Stimulated activated CD4-positive, alpha-beta T cell treated with anti-CD3 and anti-CD28 coated beads, Interleukin-2, amount 100 ng/mL, for 4 hours (primary cell): ENCODE measurements around the gene TNFRSF12A.
A peak's percentile ranks its signal among the peaks of the same experiment; 100 is the strongest.
"Not testable (repeated sequence)": the region's sequence is repeated elsewhere in the genome, so short reads cannot be mapped to it uniquely, and the experiment has no call there.

ENCODE experiments used
- DNase-seq: peaks from one replicate; pipeline ENCODE4 v3.0.0-alpha.2; 2020; ENCODE audit warnings: low read depth

TNFRSF12A gene

DNA sequence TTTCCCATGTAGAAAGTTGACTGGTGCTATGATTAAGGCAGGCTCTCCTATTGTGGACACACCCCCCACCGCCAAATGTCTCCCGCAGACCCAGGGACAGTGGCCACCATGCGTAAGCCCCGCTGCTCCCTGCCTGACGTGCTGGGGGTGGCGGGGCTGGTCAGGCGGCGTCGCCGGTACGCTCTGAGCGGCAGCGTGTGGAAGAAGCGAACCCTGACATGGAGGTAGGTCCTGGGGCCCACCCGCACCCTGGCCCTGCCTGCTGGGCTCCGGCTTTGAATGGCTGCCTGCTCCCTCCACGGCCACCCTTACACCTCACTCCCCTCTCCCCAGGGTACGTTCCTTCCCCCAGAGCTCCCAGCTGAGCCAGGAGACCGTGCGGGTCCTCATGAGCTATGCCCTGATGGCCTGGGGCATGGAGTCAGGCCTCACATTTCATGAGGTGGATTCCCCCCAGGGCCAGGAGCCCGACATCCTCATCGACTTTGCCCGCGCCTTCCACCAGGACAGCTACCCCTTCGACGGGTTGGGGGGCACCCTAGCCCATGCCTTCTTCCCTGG lies 29.8 kb downstream of the TNFRSF12A start:
- DNase-seq, result no peak

DNA sequence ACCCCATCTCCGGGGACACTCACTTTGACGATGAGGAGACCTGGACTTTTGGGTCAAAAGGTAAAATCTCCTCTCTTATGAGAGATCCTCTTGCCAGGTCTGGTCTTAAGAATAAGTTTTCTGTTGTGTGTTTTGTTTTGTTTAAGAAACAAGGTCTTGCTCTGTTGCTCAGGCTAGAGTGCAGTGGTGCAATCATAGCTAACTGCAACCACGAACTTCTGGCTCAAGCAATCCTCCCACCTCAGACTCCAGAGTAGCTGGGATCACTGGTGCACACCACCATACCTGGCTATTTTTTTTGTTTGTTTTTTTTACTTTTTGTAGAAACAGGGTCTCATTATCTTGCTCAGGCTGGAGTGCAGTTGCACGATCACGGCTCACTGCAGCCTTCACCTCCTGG lies 30.3 kb downstream of the TNFRSF12A start:
- no peak for DNase-seq

DNA sequence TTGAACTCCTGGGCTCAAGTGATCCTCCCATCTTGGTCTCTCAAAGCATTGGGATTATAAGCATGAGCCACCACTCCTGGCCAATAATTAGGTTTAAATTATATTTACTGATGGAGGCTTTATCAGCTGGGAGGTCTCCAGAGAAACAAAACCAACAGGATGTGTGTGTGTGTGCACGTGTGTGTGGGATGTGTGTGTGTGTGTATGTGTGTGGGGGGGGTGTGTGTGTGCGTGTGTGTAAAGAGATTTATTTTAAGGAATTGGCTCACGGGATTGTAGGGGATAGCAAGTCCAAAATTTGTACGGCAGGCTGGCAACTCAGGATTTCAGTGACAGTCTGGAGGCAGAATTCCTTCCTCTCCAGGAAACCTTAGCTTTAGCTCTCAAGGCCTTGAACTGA lies 30.8 kb downstream of the TNFRSF12A start:
- DNase-seq, result no peak

DNA sequence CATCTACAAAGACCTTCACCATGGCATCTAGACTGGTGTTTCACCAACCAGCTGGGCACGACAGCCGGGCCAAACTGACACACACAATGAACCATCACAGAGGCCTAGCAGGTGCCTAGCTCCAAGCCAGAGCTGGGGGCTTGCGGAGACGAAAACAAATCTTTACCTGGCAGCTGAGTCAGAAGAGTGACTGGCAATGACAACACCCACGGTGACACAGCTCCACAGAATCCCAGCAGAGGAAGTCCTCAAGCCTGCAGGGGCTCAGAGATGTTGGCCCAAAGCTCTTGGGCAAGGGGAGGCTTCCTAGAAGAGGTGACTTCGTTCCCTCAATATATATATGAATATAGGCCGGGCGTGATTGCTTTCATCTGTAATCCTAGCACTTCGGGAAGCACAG lies 31.3 kb downstream of the TNFRSF12A start:
- DNase-seq, result no peak

DNA sequence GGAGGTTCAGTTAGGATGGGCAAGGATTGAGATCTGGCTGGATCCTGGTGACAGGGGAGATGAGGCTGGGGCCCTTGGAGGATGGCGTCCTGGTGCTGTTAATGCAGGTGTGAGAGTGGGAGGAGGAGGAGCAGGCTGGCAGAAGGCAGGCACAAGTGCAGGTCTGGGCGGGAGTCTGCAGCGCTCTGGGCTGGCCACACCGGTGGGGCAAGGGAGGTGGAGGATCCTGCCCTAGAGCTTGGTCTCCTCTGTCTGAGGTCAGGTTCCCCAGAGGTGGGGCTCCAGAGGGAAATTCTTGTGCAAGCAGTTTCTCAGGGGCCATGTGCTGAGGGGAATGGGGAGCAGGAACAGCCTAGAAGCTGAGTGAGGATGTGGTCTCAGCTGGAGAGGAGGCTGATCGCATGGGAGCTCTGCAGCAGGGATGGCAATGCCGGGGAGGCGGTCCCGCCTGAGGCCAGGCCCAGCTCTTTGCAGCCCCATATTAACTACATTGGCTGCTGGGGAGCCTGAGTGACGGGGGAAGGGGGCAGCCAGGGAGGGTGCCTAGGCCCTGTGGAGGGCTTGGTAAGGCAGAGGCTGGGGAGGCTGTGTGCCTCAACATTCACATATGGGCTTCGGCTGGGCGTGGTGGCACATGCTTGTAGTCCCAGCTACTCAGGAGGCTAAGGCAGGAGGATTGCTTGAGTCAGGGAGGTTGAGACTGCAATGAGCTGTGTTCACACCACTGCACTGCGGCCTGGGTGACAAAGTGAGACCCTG lies 32.6 kb downstream of the TNFRSF12A start:
- DNase-seq, result not testable (repeated sequence)

DNA sequence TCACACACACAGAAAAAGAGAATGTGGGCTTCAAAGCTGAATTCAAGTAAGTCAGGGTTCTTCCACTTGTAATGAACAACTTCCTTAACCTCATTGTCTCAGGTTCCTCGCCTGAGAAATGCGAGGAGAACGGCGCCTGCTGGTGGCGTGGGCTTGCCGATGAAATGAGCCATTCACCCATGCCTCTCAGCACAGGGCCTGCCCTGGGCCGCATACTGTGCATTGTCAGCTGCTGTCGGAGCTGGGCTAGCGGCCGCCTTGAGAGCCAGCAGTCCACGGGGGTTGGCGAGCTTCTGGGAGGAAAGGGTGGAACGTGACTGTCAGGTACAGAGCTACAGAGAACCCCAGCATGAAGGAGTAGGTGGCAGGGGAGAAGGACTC lies 33.2 kb downstream of the TNFRSF12A start:
- not testable (repeated sequence) for DNase-seq

DNA sequence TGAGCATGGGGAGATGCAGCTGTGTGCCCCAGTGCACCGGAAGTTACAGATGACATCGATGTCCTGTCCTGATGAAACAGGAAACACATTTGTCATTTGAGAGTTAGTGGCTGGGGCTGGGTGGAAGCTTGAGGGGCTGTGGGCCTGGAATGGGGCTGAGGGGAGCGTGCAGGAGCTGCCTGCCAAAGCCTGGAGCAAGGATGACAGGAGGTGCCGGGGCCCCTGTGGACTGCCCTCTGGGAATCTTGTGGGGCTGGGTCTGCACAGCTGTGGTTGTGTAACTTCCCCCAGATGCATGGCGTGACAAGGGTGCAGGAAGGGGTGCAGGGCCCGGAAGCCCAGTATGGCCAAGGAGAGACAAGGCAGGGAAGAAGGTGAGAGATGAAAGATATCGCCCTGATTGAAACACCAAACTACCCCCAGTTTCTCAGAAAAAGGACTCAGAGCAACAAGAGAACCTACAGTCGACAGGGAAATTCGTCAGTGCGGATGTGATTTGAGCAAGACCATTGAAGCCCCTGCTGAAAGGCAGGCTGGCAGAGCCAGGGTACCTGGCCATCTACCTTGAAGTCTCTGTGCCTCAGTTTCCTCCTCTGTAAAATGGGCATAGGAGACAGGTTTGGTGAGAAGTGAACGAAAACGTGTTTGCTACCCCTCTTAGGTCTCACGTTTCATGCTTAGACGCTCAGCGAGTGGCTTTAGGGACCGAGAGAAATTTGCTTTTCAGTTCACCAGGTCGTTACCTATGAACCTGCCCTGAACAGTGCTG lies 35.0 kb downstream of the TNFRSF12A start:
- DNase-seq, result no peak

DNA sequence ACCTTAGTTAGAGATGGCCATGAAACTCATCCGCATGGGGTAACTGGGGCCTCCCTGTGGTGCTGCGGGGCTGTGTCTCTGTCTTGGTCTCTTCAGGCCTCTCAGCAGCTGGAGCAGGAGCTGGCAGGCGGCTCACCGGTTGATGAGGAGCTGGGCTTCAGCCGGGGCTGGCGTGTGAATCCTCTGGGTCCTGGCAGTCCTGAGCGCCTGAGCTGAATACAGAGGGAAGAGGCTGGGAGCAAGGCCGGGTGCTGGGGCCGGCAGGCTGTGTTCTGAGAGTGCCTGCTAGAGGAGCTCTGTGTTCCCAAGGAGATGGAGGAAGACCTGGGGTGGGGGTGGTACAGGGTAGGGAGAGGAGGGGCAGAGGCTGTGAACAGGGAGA lies 35.6 kb downstream of the TNFRSF12A start:
- DNase-seq, result not testable (repeated sequence)

DNA sequence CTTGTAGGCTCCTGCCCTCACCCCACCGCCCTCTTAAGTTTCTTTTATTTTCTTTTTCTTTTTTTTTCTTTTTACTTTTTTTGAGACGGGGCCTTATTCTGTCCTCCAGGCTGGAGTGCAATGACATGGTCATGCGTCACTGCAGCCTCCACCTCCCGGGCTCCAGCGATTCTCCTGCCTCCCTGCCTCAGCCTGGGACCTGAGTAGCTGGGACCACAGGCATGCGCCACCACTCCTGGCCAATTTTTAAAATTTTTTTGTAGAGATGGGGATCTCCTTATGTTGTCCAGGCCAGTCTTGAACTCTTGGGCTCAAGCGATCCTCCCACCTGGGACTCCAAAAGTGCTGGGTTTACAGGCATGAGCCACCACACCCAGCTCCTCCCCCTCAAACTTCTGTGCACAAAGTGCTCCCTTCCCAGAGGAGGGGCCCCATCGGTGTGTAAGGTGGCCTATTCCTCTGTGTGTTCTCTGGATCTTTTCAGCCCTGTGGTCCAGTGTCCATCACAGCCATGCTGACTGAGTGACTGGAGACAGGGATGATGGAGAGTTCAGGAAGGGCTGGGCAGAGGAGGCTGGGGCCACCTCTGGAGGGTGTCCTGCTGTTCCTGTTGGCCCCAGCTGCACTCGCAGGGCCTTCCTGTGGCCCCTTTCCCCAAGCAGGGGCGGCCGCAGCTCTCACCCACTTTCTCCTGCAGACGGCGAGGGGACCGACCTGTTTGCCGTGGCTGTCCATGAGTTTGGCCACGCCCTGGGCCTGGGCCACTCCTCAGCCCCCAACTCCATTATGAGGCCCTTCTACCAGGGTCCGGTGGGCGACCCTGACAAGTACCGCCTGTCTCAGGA lies 36.4 kb downstream of the TNFRSF12A start:
- no peak for DNase-seq

DNA sequence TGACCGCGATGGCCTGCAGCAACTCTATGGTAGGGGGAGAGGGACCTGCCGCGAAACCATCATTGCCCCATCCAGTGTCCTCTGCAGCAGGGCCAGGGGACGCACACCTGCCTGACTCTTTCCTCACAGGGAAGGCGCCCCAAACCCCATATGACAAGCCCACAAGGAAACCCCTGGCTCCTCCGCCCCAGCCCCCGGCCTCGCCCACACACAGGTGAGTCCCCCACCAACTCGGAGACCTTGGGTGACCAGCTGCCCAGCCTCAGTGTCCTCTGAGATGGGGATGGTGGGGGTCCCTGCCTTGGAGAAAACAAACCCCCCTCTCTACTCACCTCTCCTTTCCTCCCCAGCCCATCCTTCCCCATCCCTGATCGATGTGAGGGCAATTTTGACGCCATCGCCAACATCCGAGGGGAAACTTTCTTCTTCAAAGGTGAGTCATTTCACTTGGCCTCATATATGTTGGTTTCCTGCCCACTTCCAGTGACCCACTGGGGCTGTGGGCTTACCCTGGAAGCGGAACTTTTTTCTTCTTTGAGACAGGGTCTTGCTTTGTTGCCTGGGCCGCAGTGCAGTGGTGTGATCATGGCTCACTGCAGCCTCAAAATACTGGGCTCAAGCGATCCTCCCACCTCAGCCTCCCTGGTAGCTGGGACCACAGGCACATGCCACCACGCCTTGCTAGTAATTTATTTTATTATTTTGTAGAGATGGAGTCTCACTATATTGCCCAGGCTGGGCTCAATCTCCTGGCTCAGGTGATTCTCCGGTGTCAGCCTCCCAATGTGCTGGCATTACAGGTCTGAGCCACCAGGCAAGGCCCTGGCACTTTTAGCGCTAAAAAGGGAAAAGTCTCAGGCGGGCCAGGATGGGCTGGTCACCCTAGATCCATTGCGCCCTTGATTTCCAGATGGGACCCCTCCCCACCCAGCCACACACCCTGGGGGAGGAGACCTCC lies 37.3 kb downstream of the TNFRSF12A start:
- DNase-seq, result no peak

DNA sequence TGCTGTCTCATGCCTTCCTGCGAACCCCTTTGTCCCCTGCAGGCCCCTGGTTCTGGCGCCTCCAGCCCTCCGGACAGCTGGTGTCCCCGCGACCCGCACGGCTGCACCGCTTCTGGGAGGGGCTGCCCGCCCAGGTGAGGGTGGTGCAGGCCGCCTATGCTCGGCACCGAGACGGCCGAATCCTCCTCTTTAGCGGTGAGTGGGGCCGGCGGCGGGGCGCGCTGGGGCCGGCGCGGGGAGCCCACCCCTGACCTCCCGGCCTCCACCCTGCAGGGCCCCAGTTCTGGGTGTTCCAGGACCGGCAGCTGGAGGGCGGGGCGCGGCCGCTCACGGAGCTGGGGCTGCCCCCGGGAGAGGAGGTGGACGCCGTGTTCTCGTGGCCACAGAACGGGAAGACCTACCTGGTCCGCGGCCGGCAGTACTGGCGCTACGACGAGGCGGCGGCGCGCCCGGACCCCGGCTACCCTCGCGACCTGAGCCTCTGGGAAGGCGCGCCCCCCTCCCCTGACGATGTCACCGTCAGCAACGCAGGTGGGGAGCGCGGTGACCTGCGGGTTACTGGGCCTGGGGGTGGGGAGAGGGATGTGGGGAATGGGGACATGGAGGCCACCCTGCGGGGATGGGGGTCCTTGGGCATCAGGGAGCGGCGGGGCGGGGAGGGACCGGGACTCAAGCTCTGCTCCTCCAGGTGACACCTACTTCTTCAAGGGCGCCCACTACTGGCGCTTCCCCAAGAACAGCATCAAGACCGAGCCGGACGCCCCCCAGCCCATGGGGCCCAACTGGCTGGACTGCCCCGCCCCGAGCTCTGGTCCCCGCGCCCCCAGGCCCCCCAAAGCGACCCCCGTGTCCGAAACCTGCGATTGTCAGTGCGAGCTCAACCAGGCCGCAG lies 38.2 kb downstream of the TNFRSF12A start:
- no peak for DNase-seq

DNA sequence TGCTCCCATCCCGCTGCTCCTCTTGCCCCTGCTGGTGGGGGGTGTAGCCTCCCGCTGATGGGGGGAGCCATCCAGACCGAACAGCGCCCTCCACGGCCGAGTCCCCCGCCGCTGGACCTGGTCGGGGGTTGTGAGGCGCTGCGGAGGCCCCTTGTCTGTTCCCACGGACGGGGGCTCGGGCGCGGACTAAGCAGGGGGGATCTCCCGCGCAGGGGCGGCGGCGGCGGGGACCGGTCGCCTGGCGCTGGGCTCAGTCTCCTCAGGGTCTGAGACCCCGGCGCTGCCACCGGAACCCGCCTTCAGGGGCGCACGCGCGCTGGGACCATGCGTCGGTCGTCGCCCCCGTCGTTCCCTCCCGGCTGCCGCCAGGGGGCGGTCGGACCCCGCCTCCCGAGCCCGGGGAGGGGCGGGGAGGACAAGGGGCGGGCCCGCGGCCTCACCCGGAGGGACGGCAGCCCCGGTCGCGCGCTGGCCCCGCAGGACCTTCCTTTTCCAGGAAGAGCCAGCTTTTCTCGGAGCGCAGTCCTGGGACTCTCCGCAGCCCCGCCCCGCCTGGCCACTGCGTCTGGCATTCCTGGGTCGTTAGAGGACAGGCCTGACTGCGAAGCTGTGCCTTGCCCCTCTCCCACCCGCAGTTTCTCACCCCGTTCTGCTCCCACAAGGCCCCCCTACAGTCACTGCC lies 39.0 kb downstream of the TNFRSF12A start:
- DNase-seq, result peak; percentile 84

DNA sequence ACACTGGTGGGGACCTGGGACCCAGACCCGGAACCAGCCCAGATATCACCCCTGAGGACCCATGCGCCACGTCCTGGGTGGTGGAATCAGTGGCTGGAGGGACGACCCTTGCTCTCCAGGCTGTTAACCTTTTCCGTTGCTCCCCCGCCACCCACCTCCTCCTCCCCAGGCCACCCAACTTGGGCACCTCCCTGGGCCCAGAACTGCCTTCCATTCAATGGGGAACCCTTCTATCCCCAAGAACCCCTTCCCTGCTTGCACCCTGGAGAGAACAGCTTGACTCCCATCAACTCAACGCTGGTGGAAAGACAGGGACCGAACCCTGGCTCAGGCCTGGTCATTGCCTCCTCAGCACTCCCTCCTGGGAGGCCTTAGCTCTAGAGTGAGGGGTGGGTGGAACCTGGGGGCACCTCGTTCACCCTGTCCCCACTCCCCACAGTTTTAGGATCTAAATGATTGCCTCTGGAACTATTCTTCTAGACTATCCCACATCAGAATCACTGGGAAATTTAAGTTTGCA lies 39.6 kb downstream of the TNFRSF12A start:
- DNase-seq, result no peak

DNA sequence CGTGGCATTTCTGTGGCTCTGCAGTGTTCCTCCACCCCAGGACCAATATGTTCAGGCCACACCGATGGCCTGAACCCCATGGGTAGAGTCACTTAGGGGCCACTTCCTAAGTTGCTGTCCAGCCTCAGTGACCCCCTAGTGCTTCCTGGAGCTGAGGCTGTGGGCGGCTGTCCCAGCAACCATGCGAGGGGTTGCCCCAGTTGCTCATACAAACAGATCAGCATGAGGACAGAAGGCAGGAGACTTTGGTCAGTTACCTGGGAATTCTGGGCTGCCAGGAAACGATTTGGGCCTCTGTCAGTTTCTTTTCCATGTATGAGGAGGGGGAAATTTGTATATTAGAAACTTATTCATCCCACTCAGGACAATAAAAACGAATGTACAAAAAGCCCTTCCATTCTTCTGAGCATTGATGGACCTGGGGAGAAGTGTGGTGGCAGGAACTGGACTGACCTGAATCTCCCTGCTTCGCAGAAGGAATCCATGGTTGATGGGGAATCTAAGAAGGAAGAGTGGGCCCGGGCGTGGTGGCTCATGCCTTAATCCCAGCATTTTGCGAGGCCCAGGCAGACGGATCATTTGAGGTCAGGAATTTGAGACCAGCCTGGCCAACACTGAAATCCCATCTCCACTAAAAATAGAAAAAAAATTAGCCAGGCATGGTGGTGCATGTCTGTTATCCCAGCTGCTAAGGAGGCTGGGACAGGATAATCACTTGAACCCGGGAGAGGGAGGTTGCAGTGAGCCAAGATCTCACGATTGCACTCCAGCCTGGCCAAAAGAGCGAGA lies 40.4 kb downstream of the TNFRSF12A start:
- no peak for DNase-seq

DNA sequence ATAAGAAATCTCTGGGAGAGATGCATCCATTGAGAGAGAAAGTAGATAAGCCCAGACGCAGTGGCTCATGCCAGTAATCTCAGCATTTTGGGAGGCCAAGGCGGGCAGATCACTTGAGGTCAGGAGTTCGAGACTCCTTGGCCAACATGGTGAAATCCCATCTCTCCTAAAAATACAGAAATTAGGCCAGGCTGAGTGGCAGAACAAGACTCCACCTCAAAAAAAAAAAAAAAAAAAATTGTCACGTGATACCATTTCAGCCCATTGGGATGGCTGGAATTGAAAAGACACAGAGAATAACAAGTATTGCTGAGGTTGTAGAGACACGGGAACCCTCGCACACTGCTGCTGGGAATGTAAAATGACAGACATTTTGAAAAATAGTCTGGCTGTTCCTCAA lies 42.4 kb downstream of the TNFRSF12A start:
- DNase-seq, result no peak

DNA sequence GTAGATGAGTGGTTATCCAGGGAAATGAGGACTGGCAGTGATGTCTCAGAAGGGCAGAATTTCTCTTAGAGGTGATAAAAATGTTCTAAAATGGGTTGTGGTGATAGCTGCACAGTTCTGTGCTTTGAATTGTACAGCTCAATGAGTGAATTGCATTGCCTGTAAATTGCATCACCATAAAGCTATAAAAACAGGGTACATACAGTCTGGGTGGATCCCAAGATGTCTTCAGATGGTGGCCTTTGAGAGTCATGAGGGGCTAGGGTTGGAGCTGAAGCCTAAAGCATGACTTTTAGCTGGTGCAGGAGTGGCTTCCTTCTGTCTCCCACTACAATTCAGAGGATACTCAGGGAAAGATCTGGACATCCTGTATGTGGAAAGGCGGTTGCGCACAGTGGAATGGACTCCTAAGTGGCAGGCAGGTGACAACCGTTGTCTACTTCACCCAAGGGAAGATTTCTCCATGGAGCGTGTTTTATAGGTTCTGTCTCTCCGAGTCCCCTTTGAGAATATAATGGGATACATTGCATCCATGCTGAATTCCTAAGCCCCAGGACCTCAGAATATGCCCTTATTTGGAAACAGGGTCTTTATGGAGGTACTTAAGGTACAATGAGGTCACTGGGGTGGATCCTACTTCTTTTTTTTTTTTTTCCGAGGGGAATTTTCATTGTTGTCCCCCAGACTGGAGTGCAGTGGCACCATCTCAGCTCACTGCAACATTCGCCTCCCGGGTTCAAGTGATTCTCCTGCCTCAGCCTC lies 43.6 kb downstream of the TNFRSF12A start:
- no peak for DNase-seq

DNA sequence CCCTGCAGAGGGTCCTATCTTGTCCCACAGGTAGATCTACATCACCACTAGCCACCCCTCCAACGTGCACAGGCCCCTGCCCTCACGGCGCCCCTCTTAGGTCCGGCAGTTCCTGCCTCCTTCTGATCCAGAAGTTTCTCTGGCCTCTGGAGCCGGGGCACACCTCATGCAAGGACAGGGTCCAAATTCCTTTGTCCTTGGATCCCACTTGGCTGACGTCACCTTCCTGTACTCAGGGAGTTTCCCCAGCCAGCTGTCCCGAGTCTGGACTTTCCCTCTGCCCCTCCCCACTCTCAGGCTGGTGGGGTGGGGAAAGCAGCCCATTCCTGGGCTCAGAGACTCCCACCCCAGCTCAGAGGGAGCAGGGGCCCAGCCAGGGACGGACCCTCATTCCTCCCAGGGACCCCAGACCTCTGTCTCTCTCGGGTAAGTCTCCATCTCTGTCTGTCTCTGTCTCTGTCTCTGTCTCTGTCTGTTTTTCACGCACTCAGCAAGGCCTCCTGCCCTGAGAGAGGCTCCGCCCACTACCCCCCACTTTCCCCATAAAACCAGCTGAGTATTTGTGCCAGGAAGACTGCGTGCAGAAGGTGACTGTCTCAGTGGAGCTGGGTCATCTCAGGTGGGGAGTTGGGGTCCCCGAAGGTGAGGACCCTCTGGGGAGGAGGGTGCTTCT lies 45.0 kb downstream of the TNFRSF12A start, which contains the start of gene IL32:
Gene IL32 (plus strand): TSS at position 572 of the 673 bp plus-strand sequence. CDS start 172 bp downstream, outside the sequence.
- DNase-seq, result peak; percentile 60
